Vagina (tissue), 2 donors: ENCODE results near the gene MEGF6.

Experiments
- CTCF ChIP-seq, 3 experiments: fragments of 450-650 bp in 2 of 3; fragments of 200-600 bp in 1 of 3; sonication (generic) in 1 of 3; IDR thresholded peaks; one replicate each; pipeline ENCODE4 v1.5.1; 2017 to 2019; ENCODE audit warnings: antibody characterized with exemption in 3 of 3, mild to moderate bottlenecking in 2 of 3, moderate library complexity in 2 of 3
- POLR2A ChIP-seq, 2 donors: fragments of 450-650 bp; IDR thresholded peaks; one replicate each; pipeline ENCODE4 v1.6.1; 2017; ENCODE audit warnings: antibody characterized with exemption in 2 of 2, mild to moderate bottlenecking in 2 of 2, moderate library complexity in 2 of 2
- POLR2AphosphoS5 ChIP-seq, 2 donors: sonication (generic); formaldehyde crosslinking; IDR thresholded peaks; one replicate each; pipeline ENCODE4 v1.9.0; 2017; ENCODE audit warnings: antibody characterized with exemption in 2 of 2, mild to moderate bottlenecking in 2 of 2, low read depth in 1 of 2; ENCODE audit not compliant: insufficient read depth in 1 of 2

- TF ChIP-seq POLR2AphosphoS5 (IDR thresholded peaks at IDR 0.05; ENCODE audit: insufficient read depth in 1 of 2, low read depth in 1 of 2) = no peak
- no peak for TF ChIP-seq CTCF (IDR thresholded peaks at IDR 0.05)
- TF ChIP-seq POLR2A (IDR thresholded peaks at IDR 0.05) = no peak
Observed at GRCh38 chr1:3638676-3639075, 27.4 kb upstream of the MEGF6 start.
